ENCODE results near the gene CACNA1C.

- TF ChIP-seq, protein P1, sequence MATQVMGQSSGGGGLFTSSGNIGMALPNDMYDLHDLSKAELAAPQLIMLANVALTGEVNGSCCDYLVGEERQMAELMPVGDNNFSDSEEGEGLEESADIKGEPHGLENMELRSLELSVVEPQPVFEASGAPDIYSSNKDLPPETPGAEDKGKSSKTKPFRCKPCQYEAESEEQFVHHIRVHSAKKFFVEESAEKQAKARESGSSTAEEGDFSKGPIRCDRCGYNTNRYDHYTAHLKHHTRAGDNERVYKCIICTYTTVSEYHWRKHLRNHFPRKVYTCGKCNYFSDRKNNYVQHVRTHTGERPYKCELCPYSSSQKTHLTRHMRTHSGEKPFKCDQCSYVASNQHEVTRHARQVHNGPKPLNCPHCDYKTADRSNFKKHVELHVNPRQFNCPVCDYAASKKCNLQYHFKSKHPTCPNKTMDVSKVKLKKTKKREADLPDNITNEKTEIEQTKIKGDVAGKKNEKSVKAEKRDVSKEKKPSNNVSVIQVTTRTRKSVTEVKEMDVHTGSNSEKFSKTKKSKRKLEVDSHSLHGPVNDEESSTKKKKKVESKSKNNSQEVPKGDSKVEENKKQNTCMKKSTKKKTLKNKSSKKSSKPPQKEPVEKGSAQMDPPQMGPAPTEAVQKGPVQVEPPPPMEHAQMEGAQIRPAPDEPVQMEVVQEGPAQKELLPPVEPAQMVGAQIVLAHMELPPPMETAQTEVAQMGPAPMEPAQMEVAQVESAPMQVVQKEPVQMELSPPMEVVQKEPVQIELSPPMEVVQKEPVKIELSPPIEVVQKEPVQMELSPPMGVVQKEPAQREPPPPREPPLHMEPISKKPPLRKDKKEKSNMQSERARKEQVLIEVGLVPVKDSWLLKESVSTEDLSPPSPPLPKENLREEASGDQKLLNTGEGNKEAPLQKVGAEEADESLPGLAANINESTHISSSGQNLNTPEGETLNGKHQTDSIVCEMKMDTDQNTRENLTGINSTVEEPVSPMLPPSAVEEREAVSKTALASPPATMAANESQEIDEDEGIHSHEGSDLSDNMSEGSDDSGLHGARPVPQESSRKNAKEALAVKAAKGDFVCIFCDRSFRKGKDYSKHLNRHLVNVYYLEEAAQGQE (IDR thresholded peaks at IDR 0.05; ENCODE audit: low read depth, low read length), result no peak
- peak; percentile 41 for TF ChIP-seq CTCF (IDR thresholded peaks at IDR 0.05)
- TF ChIP-seq GATA2 (CRISPR knock-in tag; IDR thresholded peaks at IDR 0.05), result no peak
- no peak for TF ChIP-seq TCF12 (IDR thresholded peaks at IDR 0.05)
- TF ChIP-seq SMC3 (IDR thresholded peaks at IDR 0.05; ENCODE audit: low read depth, low read length), result no peak
- TF ChIP-seq TAF1 (IDR thresholded peaks at IDR 0.05; ENCODE audit: borderline replicate concordance, low read depth, low read length), result no peak
- TF ChIP-seq FOXM1 (IDR thresholded peaks at IDR 0.05; ENCODE audit: low read depth), result no peak
- TF ChIP-seq EP300 (IDR thresholded peaks at IDR 0.05; ENCODE audit: borderline replicate concordance in 1 of 2, low read depth in 1 of 2, low read length in 1 of 2), result no peak
Measured at GRCh38 chr12:2360630-2361170, 307.9 kb downstream of the CACNA1C start.
